GM12874 (cell line): ENCODE results near the gene GAS6.

Experiments used
- CTCF ChIP-seq: IDR thresholded peaks from 2 replicates; pipeline ENCODE4 v1.5.1; 2011; ENCODE audit warnings: low read depth, mild to moderate bottlenecking, control low read depth, low read length, moderate library complexity; ENCODE audit not compliant: insufficient read depth

Gene GAS6

GRCh38 chr13:113785051-113786010 lies 78.5 kb downstream of the GAS6 start:
- no peak for TF ChIP-seq CTCF

GRCh38 chr13:113784645-113785024 lies 79.2 kb downstream of the GAS6 start:
- no peak for TF ChIP-seq CTCF

- no peak for TF ChIP-seq CTCF
These were observed 79.8 kb downstream of the GAS6 start for GRCh38 chr13:113783966-113784644.

GRCh38 chr13:113783200-113783881 lies 80.5 kb downstream of the GAS6 start:
- no peak for TF ChIP-seq CTCF

GRCh38 chr13:113782472-113782871 lies 81.4 kb downstream of the GAS6 start:
- no peak for TF ChIP-seq CTCF

- no peak for TF ChIP-seq CTCF
These were observed 82.3 kb downstream of the GAS6 start for GRCh38 chr13:113781571-113781970.
